Upper lobe of left lung (tissue), 6 donors: Measurements from ENCODE around the gene ATP2B2. TPM values are rescaled to one million over a fixed set of nuclear protein-coding genes. Genes with fewer than 3 reads are reported as not detected.

Experiments used
- ATAC-seq, 2 donors: fragments of 200-7000 bp; cut with Tn5 transposase; one replicate each; pipeline ENCODE4 v1.9.1; 2022; ENCODE audit warnings: mild to moderate bottlenecking in 2 of 2, moderate library complexity in 2 of 2; ENCODE audit not compliant: low FRiP score in 2 of 2
- DNase-seq, 2 donors: peaks; one replicate each; pipeline ENCODE4 v3.0.0-alpha.2; 2019 to 2020
- H3K27ac ChIP-seq, 4 donors: fragments of 200-600 bp; sonication (generic); one replicate each; pipeline ENCODE4 v1.5.1; 2016 to 2019
- H3K27me3 ChIP-seq, 4 donors: fragments of 200-600 bp; sonication (generic); one replicate each; pipeline ENCODE4 v1.5.1; 2017 to 2019
- H3K36me3 ChIP-seq, 4 donors: fragments of 200-600 bp; sonication (generic); one replicate each; pipeline ENCODE4 v1.5.1; 2016 to 2019
- H3K4me1 ChIP-seq, 4 donors: fragments of 200-600 bp; sonication (generic); one replicate each; pipeline ENCODE4 v1.5.1; 2018 to 2019
- H3K4me3 ChIP-seq, 4 donors: fragments of 200-600 bp; sonication (generic); one replicate each; pipeline ENCODE4 v1.5.1; 2017 to 2019; ENCODE audit warnings: mild to moderate bottlenecking in 2 of 4, moderate library complexity in 1 of 4
- H3K9me3 ChIP-seq, 4 donors: fragments of 200-600 bp; sonication (generic); one replicate each; pipeline ENCODE4 v1.5.1; 2018 to 2019
- EP300 ChIP-seq, 4 donors: sonication (generic); formaldehyde crosslinking; IDR thresholded peaks; one replicate each; pipeline ENCODE4 v1.5.1; 2017; ENCODE audit warnings: antibody characterized with exemption in 4 of 4, control low read depth in 2 of 4
- POLR2A ChIP-seq, 4 donors: fragments of 450-650 bp; IDR thresholded peaks; one replicate each; pipeline ENCODE4 v1.5.1; 2016 to 2017; ENCODE audit warnings: antibody characterized with exemption in 4 of 4, mild to moderate bottlenecking in 2 of 4
- POLR2AphosphoS5 ChIP-seq, 2 donors: sonication (generic); formaldehyde crosslinking; IDR thresholded peaks; one replicate each; pipeline ENCODE4 v1.5.1; 2017; ENCODE audit warnings: antibody characterized with exemption in 2 of 2
- WGBS, 2 donors: methylation state at CpG; one replicate each; pipeline ENCODE4 v1.1.5; 2017 to 2018; 5-methylcytosine and 5-hydroxymethylcytosine counted together
- total RNA-seq, 6 donors: library from RNA; depleted of rRNA in 4 of 6; stranded (reverse); fragments of >200 nt in 4 of 6; gene quantifications; one replicate each; pipeline versions ENCODE4 v1.1.0 to v1.2.1, GENCODE V29; 2016 to 2021
- TF ChIP-seq, protein P1 (sequence below), 6 experiments: fragments of 450-650 bp in 4 of 6; fragments of 200-600 bp in 2 of 6; sonication (generic) in 2 of 6; IDR thresholded peaks; one replicate each; pipeline ENCODE4 v1.5.1; 2016 to 2019; ENCODE audit warnings: antibody characterized with exemption in 6 of 6
- donor health status: DM: no; HTN: no; CAD: no; lungs with moderate emphysema.
- donor health status: DM: no; HTN: yes; CAD: no; lungs with severe emphysema.

ATP2B2 gene
- total RNA-seq, 6 donors from 2014 or later, result 0.13 to 0.30 TPM; not detected in 4

DNA sequence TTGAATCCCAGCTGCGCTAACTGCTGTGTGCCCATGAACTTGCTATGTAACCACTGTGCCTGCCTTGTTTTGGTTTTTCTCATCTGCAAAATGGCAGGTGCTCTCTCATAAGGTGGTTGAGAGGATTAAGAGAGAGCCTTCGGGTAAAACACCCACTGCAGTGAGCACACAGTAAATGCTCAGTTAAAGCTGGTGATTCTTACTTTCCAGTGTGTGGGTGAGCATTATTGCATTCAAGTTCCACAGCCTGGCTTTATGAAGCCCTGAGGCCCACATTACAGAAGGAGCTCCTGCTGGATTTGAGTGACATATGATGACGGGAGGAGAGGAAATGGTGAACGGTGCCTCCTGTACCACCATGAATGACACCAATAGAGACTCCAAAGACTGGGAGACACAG, 101.0 kb downstream of the ATP2B2 start:
- WGBS, 2 donors, result 43 to 50% methylated on average over 4 of the region's 4 CpGs

DNA sequence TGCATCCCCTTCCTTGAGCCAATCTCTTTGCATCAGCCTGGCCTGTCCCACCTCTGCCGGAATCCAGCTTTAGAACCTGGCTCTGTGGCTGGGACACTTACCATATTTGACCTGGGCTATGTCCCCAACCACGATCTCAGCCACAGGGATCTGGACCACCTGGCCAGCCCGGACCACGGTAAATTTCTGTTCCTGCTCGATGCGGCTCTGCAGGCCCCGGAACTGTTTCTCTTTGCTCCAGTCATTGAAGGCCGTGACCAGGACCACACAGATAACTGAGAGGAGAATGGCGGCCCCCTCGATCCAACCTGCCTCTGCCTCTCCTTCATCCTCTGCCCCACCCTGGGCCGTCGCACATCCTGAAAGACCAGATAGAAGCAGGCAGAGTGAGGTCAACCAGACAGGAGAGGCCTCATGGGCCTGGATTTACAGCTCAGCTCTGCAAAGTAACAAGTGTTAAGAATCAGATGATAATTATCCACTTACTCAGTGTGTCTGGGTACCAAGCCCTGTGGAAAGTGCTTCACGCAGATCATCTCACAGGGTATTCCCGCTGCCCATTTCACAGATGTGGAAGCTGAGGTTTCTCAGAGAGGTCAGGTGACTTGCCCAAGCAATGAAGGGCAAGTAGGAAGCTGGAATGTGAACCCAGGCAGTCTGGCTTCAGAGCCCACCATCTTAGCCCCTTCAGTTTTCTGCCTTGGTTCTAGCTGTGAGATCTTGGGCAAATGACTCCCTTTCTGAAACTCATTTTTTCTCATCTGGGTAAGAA, 103.2 kb downstream of the ATP2B2 start:
- Histone ChIP-seq H3K4me3 (no peak overlapping the region), H3K27ac (no peak overlapping the region), H3K9me3 (no peaks in the 10 kb centered on the region), H3K27me3 (no peaks in the 10 kb centered on the region), H3K4me1 (no peaks in the 10 kb centered on the region), H3K36me3 (no peaks in the 10 kb centered on the region)
- TF ChIP-seq, protein P1, sequence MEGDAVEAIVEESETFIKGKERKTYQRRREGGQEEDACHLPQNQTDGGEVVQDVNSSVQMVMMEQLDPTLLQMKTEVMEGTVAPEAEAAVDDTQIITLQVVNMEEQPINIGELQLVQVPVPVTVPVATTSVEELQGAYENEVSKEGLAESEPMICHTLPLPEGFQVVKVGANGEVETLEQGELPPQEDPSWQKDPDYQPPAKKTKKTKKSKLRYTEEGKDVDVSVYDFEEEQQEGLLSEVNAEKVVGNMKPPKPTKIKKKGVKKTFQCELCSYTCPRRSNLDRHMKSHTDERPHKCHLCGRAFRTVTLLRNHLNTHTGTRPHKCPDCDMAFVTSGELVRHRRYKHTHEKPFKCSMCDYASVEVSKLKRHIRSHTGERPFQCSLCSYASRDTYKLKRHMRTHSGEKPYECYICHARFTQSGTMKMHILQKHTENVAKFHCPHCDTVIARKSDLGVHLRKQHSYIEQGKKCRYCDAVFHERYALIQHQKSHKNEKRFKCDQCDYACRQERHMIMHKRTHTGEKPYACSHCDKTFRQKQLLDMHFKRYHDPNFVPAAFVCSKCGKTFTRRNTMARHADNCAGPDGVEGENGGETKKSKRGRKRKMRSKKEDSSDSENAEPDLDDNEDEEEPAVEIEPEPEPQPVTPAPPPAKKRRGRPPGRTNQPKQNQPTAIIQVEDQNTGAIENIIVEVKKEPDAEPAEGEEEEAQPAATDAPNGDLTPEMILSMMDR (IDR thresholded peaks at IDR 0.05), result no peak
- TF ChIP-seq EP300 (IDR thresholded peaks at IDR 0.05) (no peak), POLR2A (IDR thresholded peaks at IDR 0.05) (no peak), POLR2AphosphoS5 (IDR thresholded peaks at IDR 0.05) (no peak)
- 96 to 97% methylated on average over 12 to 14 of the region's 14 CpGs for WGBS, 2 donors
- ATAC-seq (no peak), DNase-seq (no peak)

More for the DNA sequence above, 101.0 kb downstream of the ATP2B2 start:
- Histone ChIP-seq H3K36me3 (no peaks in the 10 kb centered on the region), H3K27me3 (no peaks in the 10 kb centered on the region), H3K9me3 (no peaks in the 10 kb centered on the region), H3K27ac (no peak overlapping the region), H3K4me3 (no peak overlapping the region), H3K4me1 (no peaks in the 10 kb centered on the region)
- ATAC-seq (no peak), DNase-seq (no peak)
- TF ChIP-seq, protein P1 (IDR thresholded peaks at IDR 0.05), result no peak
- TF ChIP-seq POLR2A (IDR thresholded peaks at IDR 0.05) (no peak), EP300 (IDR thresholded peaks at IDR 0.05) (no peak), POLR2AphosphoS5 (IDR thresholded peaks at IDR 0.05) (no peak)

DNA sequence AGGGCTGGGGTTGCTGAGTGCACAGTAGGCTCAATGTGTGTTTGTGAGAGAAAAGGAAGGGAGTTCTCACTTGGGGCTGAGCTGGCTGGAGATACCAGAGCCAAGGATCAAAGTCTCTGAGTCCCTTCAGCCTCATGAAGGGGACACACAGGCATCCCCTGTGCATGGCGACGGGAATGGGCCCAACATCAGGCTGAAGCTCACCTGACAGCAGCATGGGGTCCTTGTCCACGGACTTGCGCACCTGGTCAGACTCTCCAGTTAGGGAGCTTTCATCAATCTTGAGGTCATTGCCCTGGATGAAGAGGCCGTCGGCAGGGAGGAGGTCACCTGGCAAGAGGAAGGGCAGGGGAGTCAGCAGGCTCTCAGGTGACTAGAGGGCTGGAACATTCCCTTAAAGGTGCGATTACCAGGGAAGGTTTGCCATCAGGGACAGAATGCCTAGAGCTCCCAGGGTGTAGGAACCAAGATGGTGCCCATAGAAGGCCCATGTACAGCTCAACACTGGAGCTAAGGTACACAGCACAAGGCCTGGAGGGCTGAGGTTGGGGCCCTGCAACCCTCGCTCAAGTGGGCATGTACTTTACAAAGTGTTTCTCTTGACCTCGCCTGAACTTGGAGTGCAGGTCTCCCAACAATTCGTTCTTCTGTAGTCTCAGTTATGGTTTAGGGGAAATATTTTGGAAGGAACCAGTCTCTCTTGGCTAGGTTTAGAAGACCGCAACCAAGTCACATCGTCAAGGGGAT, 104.5 kb downstream of the ATP2B2 start:
- H3K4me1 ChIP-seq, result no peaks in the 10 kb centered on the region
- no peaks in the 10 kb centered on the region for H3K9me3 ChIP-seq
- WGBS, 2 donors, result 81 to 87% methylated on average over 7 to 12 of the region's 12 CpGs
- H3K27me3 ChIP-seq, result no peaks in the 10 kb centered on the region
- no peak overlapping the region for H3K27ac ChIP-seq
- H3K36me3 ChIP-seq, result no peaks in the 10 kb centered on the region
- ATAC-seq, result no peak
- H3K4me3 ChIP-seq, result no peak overlapping the region
- no peak for DNase-seq
- TF ChIP-seq, protein P1 (IDR thresholded peaks at IDR 0.05), result no peak
- TF ChIP-seq EP300 (IDR thresholded peaks at IDR 0.05) (no peak), POLR2AphosphoS5 (IDR thresholded peaks at IDR 0.05) (no peak), POLR2A (IDR thresholded peaks at IDR 0.05) (no peak)

DNA sequence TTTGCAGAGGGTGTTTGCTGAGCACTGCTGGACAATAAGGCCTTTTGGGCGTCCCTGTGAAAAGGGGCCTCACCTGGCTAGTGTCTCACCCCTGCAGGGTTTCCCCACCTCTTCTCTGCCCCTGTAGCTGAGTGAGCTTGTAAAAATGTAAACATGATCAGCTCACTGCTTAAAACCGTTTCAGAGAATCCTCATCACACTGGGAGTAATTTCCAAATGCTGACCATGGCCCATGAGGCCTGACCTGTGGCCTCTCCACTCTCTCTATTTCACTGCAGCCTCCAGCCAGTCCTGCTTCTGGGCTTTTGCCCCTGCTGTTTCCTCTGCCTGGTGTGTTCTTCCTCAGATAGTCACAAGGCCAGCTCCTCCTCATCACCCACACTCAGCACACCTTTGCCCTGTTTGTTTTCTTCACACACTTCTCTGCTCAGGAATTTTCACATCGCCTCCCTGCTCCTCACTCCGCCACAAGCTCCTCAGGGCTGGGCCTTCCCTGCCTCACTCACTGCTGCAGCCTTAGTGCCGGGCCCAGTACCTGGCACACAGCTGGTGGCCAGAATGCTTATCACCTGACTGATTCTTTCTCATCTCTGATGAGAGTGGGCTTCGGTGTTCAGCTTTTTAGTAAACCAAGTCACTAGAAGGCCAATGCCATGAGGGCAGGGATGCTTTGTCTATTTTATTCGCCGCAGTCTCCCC, 105.2 kb downstream of the ATP2B2 start:
- TF ChIP-seq POLR2AphosphoS5 (IDR thresholded peaks at IDR 0.05) (no peak), EP300 (IDR thresholded peaks at IDR 0.05) (no peak), POLR2A (IDR thresholded peaks at IDR 0.05) (no peak)
- TF ChIP-seq, protein P1 (IDR thresholded peaks at IDR 0.05), result no peak
- Histone ChIP-seq H3K27ac (no peak overlapping the region), H3K27me3 (no peaks in the 10 kb centered on the region), H3K36me3 (no peaks in the 10 kb centered on the region), H3K4me3 (no peak overlapping the region), H3K4me1 (no peaks in the 10 kb centered on the region), H3K9me3 (no peaks in the 10 kb centered on the region)
- no peak for ATAC-seq
- no peak for DNase-seq
- WGBS, 2 donors, result 77 to 79% methylated on average over 7 to 8 of the region's 8 CpGs
